Measurements from ENCODE around the gene SLC30A1.
"Not testable (repeated sequence)": the region's sequence is repeated elsewhere in the genome, so short reads cannot be mapped to it uniquely, and the experiment has no call there.

SLC30A1 gene

GRCh38 chr1:211578640-211579439 lies at the start of gene SLC30A1:
Gene SLC30A1, minus strand, starts transcription at chr1:211579161. Its CDS starts 549 bp downstream, at chr1:211578612.
- peaks cover 72% of the 10 kb centered on the region for H3K4me1 ChIP-seq (ENCODE audit: insufficient read depth, low read length, poor library complexity, severe bottlenecking)
- no peaks in the 10 kb centered on the region for H3K9me3 ChIP-seq (ENCODE audit: insufficient read depth, low read depth, low read length)
- H4K20me1 ChIP-seq (ENCODE audit: insufficient read depth, low read length, poor library complexity, severe bottlenecking): peaks cover 36% of the 10 kb centered on the region
- H3F3A ChIP-seq (ENCODE audit: low read depth): peaks cover 8% of the 10 kb centered on the region
- peaks cover 46% of the 10 kb centered on the region for H3K79me2 ChIP-seq (ENCODE audit: insufficient read depth, low read length)
- H3K9ac ChIP-seq (ENCODE audit: low read depth, low read length, poor library complexity, severe bottlenecking): peak within 1 kb of the TSS; percentile 87
- H3K9me2 ChIP-seq (replicated peaks; ENCODE audit: low read depth, low read length): no peaks in the 10 kb centered on the region
- H3K4me3 ChIP-seq (ENCODE audit: low read length, poor library complexity, severe bottlenecking): peak within 1 kb of the TSS; percentile 80
- TF ChIP-seq EZH2phosphoT487 (IDR thresholded peaks at IDR 0.05; ENCODE audit: borderline replicate concordance) (no peak), CTCF (conservative IDR thresholded peaks at IDR 0.05; ENCODE audit: low read length) (no peak)
- no peaks in the 10 kb centered on the region; the same call in 1 of the 2 replicates for H3K36me3 ChIP-seq (ENCODE audit: insufficient read depth, low read length)
- H2AFZ ChIP-seq (ENCODE audit: low read length): peak within 1 kb of the TSS; percentile 82
- peak within 1 kb of the TSS; percentile 87 for H3K4me2 ChIP-seq (ENCODE audit: low read depth, low read length, poor library complexity, severe bottlenecking)
- no peaks in the 10 kb centered on the region for H3K27me3 ChIP-seq (ENCODE audit: insufficient read depth, low read length, poor library complexity, severe bottlenecking)

GRCh38 chr1:211628417-211628816 lies 49.5 kb upstream of the SLC30A1 start:
- H3K4me2 ChIP-seq (ENCODE audit: low read depth, low read length, poor library complexity, severe bottlenecking): no peak overlapping the region
- no peaks in the 10 kb centered on the region for H3K36me3 ChIP-seq (ENCODE audit: insufficient read depth, low read length)
- no peaks in the 10 kb centered on the region for H3K9me3 ChIP-seq (ENCODE audit: insufficient read depth, low read depth, low read length)
- H3K9ac ChIP-seq (ENCODE audit: low read depth, low read length, poor library complexity, severe bottlenecking): no peak overlapping the region
- H3K27me3 ChIP-seq (ENCODE audit: insufficient read depth, low read length, poor library complexity, severe bottlenecking): peaks cover 22% of the 10 kb centered on the region
- H4K20me1 ChIP-seq (ENCODE audit: insufficient read depth, low read length, poor library complexity, severe bottlenecking): no peaks in the 10 kb centered on the region
- TF ChIP-seq CTCF (conservative IDR thresholded peaks at IDR 0.05; ENCODE audit: low read length) (no peak), EZH2phosphoT487 (IDR thresholded peaks at IDR 0.05; ENCODE audit: borderline replicate concordance) (no peak)
- peaks cover 30% of the 10 kb centered on the region for H3K4me1 ChIP-seq (ENCODE audit: insufficient read depth, low read length, poor library complexity, severe bottlenecking)
- peaks cover 5% of the 10 kb centered on the region; the same call in 1 of the 2 replicates for H3F3A ChIP-seq (ENCODE audit: low read depth)
- no peaks in the 10 kb centered on the region for H3K79me2 ChIP-seq (ENCODE audit: insufficient read depth, low read length)
- H2AFZ ChIP-seq (ENCODE audit: low read length): no peak overlapping the region
- H3K9me2 ChIP-seq (replicated peaks; ENCODE audit: low read depth, low read length): no peaks in the 10 kb centered on the region
- no peak overlapping the region for H3K4me3 ChIP-seq (ENCODE audit: low read length, poor library complexity, severe bottlenecking)

GRCh38 chr1:211627259-211627658 lies 48.3 kb upstream of the SLC30A1 start:
- Histone ChIP-seq H3K4me1 (ENCODE audit: insufficient read depth, low read length, poor library complexity, severe bottlenecking) (peaks cover 25% of the 10 kb centered on the region), H3K4me2 (ENCODE audit: low read depth, low read length, poor library complexity, severe bottlenecking) (no peak overlapping the region), H3K9ac (ENCODE audit: low read depth, low read length, poor library complexity, severe bottlenecking) (no peak overlapping the region), H3K9me2 (replicated peaks; ENCODE audit: low read depth, low read length) (no peaks in the 10 kb centered on the region), H3F3A (ENCODE audit: low read depth) (peaks cover 11% of the 10 kb centered on the region; the same call in 1 of the 2 replicates), H3K27me3 (ENCODE audit: insufficient read depth, low read length, poor library complexity, severe bottlenecking) (peaks cover 17% of the 10 kb centered on the region), H3K4me3 (ENCODE audit: low read length, poor library complexity, severe bottlenecking) (no peak overlapping the region), H4K20me1 (ENCODE audit: insufficient read depth, low read length, poor library complexity, severe bottlenecking) (no peaks in the 10 kb centered on the region), H3K36me3 (ENCODE audit: insufficient read depth, low read length) (no peaks in the 10 kb centered on the region), H2AFZ (ENCODE audit: low read length) (no peak overlapping the region), H3K9me3 (ENCODE audit: insufficient read depth, low read depth, low read length) (no peaks in the 10 kb centered on the region), H3K79me2 (ENCODE audit: insufficient read depth, low read length) (no peaks in the 10 kb centered on the region)
- TF ChIP-seq EZH2phosphoT487 (IDR thresholded peaks at IDR 0.05; ENCODE audit: borderline replicate concordance) (no peak), CTCF (conservative IDR thresholded peaks at IDR 0.05; ENCODE audit: low read length) (0 out of 2 replicates have a peak, but pooled peaks have one; percentile 10)

- H3K36me3 ChIP-seq (ENCODE audit: insufficient read depth, low read length); H2AFZ ChIP-seq (ENCODE audit: low read length); H3K9ac ChIP-seq (ENCODE audit: low read depth, low read length, poor library complexity, severe bottlenecking); H3K27me3 ChIP-seq (ENCODE audit: insufficient read depth, low read length, poor library complexity, severe bottlenecking); H3K9me3 ChIP-seq (ENCODE audit: insufficient read depth, low read depth, low read length); H3K79me2 ChIP-seq (ENCODE audit: insufficient read depth, low read length); H3K4me2 ChIP-seq (ENCODE audit: low read depth, low read length, poor library complexity, severe bottlenecking); H3K4me3 ChIP-seq (ENCODE audit: low read length, poor library complexity, severe bottlenecking); H4K20me1 ChIP-seq (ENCODE audit: insufficient read depth, low read length, poor library complexity, severe bottlenecking); H3K9me2 ChIP-seq (replicated peaks; ENCODE audit: low read depth, low read length): not testable (repeated sequence)
- peaks cover 21% of the 10 kb centered on the region for H3K4me1 ChIP-seq (ENCODE audit: insufficient read depth, low read length, poor library complexity, severe bottlenecking)
- peaks cover 11% of the 10 kb centered on the region; the same call in 1 of the 2 replicates for H3F3A ChIP-seq (ENCODE audit: low read depth)
These were observed 46.9 kb upstream of the SLC30A1 start for GRCh38 chr1:211625866-211626265.
